GM23338 (cell line): ENCODE measurements around the gene KAZN. TPM values are rescaled to one million over a fixed set of nuclear protein-coding genes. Genes with fewer than 3 reads are reported as not detected.

Experiments used
- ATAC-seq: fragments of 200-7000 bp; cut with Tn5 transposase; 3 replicates; pipeline ENCODE4 v1.9.1; 2020
- DNase-seq: peaks from one replicate; pipeline ENCODE4 v3.0.0-alpha.2; 2015; ENCODE audit warnings: low spot score
- H2AFZ ChIP-seq: fragments of 200-600 bp; sonication (generic); 2 replicates; pipeline ENCODE4 v1.8.0; 2016; ENCODE audit warnings: antibody characterized with exemption, mild to moderate bottlenecking, moderate library complexity
- H3F3A ChIP-seq: fragments of 200-600 bp; sonication (generic); replicated peaks from 2 replicates; pipeline ENCODE4 v1.8.0; 2017; ENCODE audit warnings: antibody characterized with exemption, mixed run types, low read depth
- H3K27ac ChIP-seq: fragments of 200-600 bp; sonication (generic); 2 replicates; pipeline ENCODE4 v1.6.1; 2016; ENCODE audit warnings: low read depth
- H3K27me3 ChIP-seq: fragments of 200-600 bp; sonication (generic); 2 replicates; pipeline ENCODE4 v1.8.0; 2016; ENCODE audit warnings: mild to moderate bottlenecking, mixed run types, moderate library complexity; ENCODE audit not compliant: insufficient read depth
- H3K36me3 ChIP-seq: fragments of 200-600 bp; sonication (generic); 2 replicates; pipeline ENCODE4 v1.8.0; 2016; ENCODE audit warnings: mild to moderate bottlenecking; ENCODE audit not compliant: insufficient read depth
- H3K4me1 ChIP-seq: fragments of 200-600 bp; sonication (generic); 2 replicates; pipeline ENCODE4 v1.8.0; 2016; ENCODE audit warnings: mild to moderate bottlenecking, moderate library complexity; ENCODE audit not compliant: insufficient read depth
- H3K4me2 ChIP-seq: fragments of 200-600 bp; sonication (generic); 2 replicates; pipeline ENCODE4 v1.7.1; 2017; ENCODE audit warnings: mixed run types
- H3K4me3 ChIP-seq: fragments of 200-600 bp; sonication (generic); 2 replicates; pipeline ENCODE4 v1.6.1; 2016; ENCODE audit warnings: mixed run types
- H3K79me2 ChIP-seq: fragments of 200-600 bp; sonication (generic); replicated peaks from 2 replicates; pipeline ENCODE4 v1.8.0; 2017; ENCODE audit warnings: mild to moderate bottlenecking; ENCODE audit not compliant: insufficient read depth
- H3K9me2 ChIP-seq: fragments of 200-600 bp; sonication (generic); 2 replicates; pipeline ENCODE4 v1.8.0; 2017; ENCODE audit not compliant: insufficient read depth
- H4K20me1 ChIP-seq: fragments of 200-600 bp; sonication (generic); replicated peaks from 2 replicates; pipeline ENCODE4 v1.8.0; 2017; ENCODE audit warnings: mild to moderate bottlenecking; ENCODE audit not compliant: insufficient read depth
- H3K27ac Mint-ChIP-seq: 2 replicates; pipeline ENCODE4 v1.8.0; 2020; ENCODE audit warnings: inconsistent platforms, mild to moderate bottlenecking, moderate library complexity, mixed read lengths
- H3K27me3 Mint-ChIP-seq: 3 replicates; pipeline ENCODE4 v1.8.0; 2022; ENCODE audit warnings: low read depth, mild to moderate bottlenecking, moderate library complexity, mixed read lengths, inconsistent platforms; ENCODE audit not compliant: insufficient read depth, poor library complexity
- H3K36me3 Mint-ChIP-seq: 3 replicates; pipeline ENCODE4 v1.8.0; 2021; ENCODE audit warnings: low read depth, mild to moderate bottlenecking, inconsistent platforms, moderate library complexity, mixed read lengths
- H3K4me1 Mint-ChIP-seq: 3 replicates; pipeline ENCODE4 v1.8.0; 2020; ENCODE audit warnings: mild to moderate bottlenecking, inconsistent platforms, mixed read lengths
- H3K4me3 Mint-ChIP-seq: 3 replicates; pipeline ENCODE4 v1.8.0; 2021; ENCODE audit warnings: moderate library complexity, mild to moderate bottlenecking, inconsistent platforms, mixed read lengths
- H3K9me3 Mint-ChIP-seq: 3 replicates; pipeline ENCODE4 v1.8.0; 2020; ENCODE audit warnings: moderate library complexity, mild to moderate bottlenecking, inconsistent platforms, mixed read lengths
- CREB1 ChIP-seq: fragments of 250-450 bp; sonication (Bioruptor Pico); IDR thresholded peaks from 2 replicates; pipeline ENCODE4 v1.5.0; 2020; ENCODE audit warnings: low read depth, mild to moderate bottlenecking, moderate library complexity
- CTCF ChIP-seq, 2 experiments: fragments of 200-600 bp in 1 of 2; sonication (generic) in 1 of 2; conservative IDR thresholded peaks; 2 replicates each; pipeline versions ENCODE4 v1.5.1 to v1.6.1; 2016 to 2017; ENCODE audit warnings: antibody characterized with exemption in 2 of 2, low read depth in 2 of 2, mild to moderate bottlenecking in 2 of 2, moderate library complexity in 1 of 2
- EZH2 ChIP-seq: fragments of 200-600 bp; sonication (generic); IDR thresholded peaks from one replicate; pipeline ENCODE4 v1.8.0; 2017; ENCODE audit warnings: antibody characterized with exemption, mild to moderate bottlenecking, low read depth; ENCODE audit not compliant: unreplicated experiment
- NANOG ChIP-seq: IDR thresholded peaks from 2 replicates; pipeline ENCODE4 v1.6.1; 2016; ENCODE audit warnings: antibody characterized with exemption, borderline replicate concordance
- STAT1 ChIP-seq: IDR thresholded peaks from one replicate; pipeline ENCODE4 v1.6.1; 2016; ENCODE audit warnings: antibody characterized with exemption; ENCODE audit not compliant: unreplicated experiment
- ZNF114 ChIP-seq: fragments of 250-450 bp; sonication (Bioruptor Pico); IDR thresholded peaks from 2 replicates; pipeline ENCODE4 v1.5.0; 2020; ENCODE audit warnings: mild to moderate bottlenecking, moderate library complexity
- polyA plus RNA-seq: library from polyadenylated mRNA; unstranded; fragments of >200 nt; fragmentation: Nextera tagmentation; extraction: Ambion mirVana; gene quantifications from 2 replicates; pipeline ENCODE4 v1.2.1, GENCODE V29; 2016
- total RNA-seq: library from RNA; depleted of rRNA; stranded (reverse); fragments of >200 nt; shearing (Covaris generic); gene quantifications from 2 replicates; pipeline ENCODE4 v1.2.3, GENCODE V29; 2014
- TF ChIP-seq, protein P1 (sequence below): IDR thresholded peaks from 2 replicates; pipeline ENCODE4 v1.6.1; 2016; ENCODE audit warnings: antibody characterized with exemption
- TF ChIP-seq, protein P2 (sequence below): IDR thresholded peaks from one replicate; pipeline ENCODE4 v1.6.1; 2018; ENCODE audit warnings: antibody characterized with exemption; ENCODE audit not compliant: unreplicated experiment

The KAZN gene
- total and polyA plus RNA-seq, 2 experiments from 2014 or later = 9.9 to 15.0 TPM

DNA sequence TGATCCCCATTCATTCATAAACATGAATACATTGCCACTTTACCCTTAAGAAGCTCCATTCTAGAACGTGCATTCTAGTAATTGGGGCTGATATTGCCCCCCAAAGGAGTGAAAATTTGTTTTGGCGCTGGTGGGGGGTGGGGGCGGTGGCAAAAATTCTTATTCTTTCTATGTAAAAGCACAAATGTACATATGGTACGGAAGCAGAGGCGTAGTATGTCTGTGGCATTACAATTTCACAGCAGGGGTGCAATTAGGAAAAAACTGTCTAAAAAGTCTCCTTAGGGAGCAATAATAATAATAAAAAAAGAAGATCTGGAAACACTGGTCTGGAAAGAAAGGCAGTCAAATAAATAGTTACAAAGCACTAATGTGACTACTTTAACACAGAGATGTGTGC lies 514.7 kb downstream of the KAZN start (continued):
- TF ChIP-seq ZNF114 (no peak), CREB1 (CRISPR knock-in tag) (no peak), NANOG (no peak)
- TF ChIP-seq, protein P1, sequence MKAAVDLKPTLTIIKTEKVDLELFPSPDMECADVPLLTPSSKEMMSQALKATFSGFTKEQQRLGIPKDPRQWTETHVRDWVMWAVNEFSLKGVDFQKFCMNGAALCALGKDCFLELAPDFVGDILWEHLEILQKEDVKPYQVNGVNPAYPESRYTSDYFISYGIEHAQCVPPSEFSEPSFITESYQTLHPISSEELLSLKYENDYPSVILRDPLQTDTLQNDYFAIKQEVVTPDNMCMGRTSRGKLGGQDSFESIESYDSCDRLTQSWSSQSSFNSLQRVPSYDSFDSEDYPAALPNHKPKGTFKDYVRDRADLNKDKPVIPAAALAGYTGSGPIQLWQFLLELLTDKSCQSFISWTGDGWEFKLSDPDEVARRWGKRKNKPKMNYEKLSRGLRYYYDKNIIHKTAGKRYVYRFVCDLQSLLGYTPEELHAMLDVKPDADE = no peak

DNA sequence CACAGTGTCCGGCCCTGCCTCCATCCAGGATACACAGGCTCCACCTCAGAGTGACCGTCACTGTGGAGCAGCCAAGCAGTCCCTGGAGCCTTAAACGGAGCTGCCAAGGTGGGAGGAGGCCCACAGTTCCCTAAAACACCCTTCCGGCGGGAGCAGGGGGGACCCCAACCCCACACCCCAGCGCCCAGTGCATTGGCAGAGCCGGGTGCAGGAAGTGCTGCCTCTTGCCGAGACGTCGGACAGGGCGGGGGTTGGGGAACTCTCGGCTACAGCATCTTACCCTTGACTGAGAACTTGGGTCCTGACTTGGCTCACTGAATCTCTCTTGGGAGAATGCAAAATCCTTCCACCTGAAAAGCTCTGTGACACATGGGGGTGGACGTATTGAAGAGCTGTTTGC lies 516.4 kb downstream of the KAZN start:
- H3K27ac ChIP-seq = no peak overlapping the region
- H3K27me3 Mint-ChIP-seq = peaks cover 12% of the 10 kb centered on the region
- H3K36me3 ChIP-seq = no peaks in the 10 kb centered on the region
- 0 out of 2 replicates have a peak, but pooled peaks cover 5% of the 10 kb centered on the region for H3F3A ChIP-seq
- H3K4me3 Mint-ChIP-seq = no peak overlapping the region
- H3K4me1 ChIP-seq = peaks cover 11% of the 10 kb centered on the region
- TF ChIP-seq, protein P2, sequence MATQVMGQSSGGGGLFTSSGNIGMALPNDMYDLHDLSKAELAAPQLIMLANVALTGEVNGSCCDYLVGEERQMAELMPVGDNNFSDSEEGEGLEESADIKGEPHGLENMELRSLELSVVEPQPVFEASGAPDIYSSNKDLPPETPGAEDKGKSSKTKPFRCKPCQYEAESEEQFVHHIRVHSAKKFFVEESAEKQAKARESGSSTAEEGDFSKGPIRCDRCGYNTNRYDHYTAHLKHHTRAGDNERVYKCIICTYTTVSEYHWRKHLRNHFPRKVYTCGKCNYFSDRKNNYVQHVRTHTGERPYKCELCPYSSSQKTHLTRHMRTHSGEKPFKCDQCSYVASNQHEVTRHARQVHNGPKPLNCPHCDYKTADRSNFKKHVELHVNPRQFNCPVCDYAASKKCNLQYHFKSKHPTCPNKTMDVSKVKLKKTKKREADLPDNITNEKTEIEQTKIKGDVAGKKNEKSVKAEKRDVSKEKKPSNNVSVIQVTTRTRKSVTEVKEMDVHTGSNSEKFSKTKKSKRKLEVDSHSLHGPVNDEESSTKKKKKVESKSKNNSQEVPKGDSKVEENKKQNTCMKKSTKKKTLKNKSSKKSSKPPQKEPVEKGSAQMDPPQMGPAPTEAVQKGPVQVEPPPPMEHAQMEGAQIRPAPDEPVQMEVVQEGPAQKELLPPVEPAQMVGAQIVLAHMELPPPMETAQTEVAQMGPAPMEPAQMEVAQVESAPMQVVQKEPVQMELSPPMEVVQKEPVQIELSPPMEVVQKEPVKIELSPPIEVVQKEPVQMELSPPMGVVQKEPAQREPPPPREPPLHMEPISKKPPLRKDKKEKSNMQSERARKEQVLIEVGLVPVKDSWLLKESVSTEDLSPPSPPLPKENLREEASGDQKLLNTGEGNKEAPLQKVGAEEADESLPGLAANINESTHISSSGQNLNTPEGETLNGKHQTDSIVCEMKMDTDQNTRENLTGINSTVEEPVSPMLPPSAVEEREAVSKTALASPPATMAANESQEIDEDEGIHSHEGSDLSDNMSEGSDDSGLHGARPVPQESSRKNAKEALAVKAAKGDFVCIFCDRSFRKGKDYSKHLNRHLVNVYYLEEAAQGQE = no peak
- TF ChIP-seq ZNF114 (no peak), CTCF (conservative IDR thresholded peaks at IDR 0.05; ENCODE audit: low read depth in 2 of 2) (no peak), EZH2 (no peak), STAT1 (no peak)
- TF ChIP-seq, protein P1 = no peak
- no peaks in the 10 kb centered on the region for H3K9me3 Mint-ChIP-seq
- H3K36me3 Mint-ChIP-seq = no peaks in the 10 kb centered on the region
- DNase-seq (no peak), ATAC-seq (no peak)
- no peaks in the 10 kb centered on the region for H3K27me3 ChIP-seq
- no peaks in the 10 kb centered on the region for H4K20me1 ChIP-seq
- H3K79me2 ChIP-seq = no peaks in the 10 kb centered on the region
- H2AFZ ChIP-seq = no peak overlapping the region
- H3K9me2 ChIP-seq = no peaks in the 10 kb centered on the region
- H3K4me1 Mint-ChIP-seq = peaks cover 23% of the 10 kb centered on the region
- H3K27ac Mint-ChIP-seq = no peak overlapping the region
- no peak overlapping the region for H3K4me2 ChIP-seq
- H3K4me3 ChIP-seq = no peak overlapping the region
